Fibroblast of skin of left biceps (primary cell): Measurements from ENCODE around the gene RETREG2.

Source experiments
- DNase-seq, 2 experiments: peaks; one replicate each; pipeline ENCODE4 v3.0.0-alpha.2; 2013; ENCODE audit warnings: low read depth in 2 of 2

The RETREG2 gene

GRCh38 chr2:219177552-219178376 lies at the start of gene RETREG2:
TSS of gene RETREG2 (plus strand) at chr2:219178275. CDS start at chr2:219178353, 78 bp downstream.
- DNase-seq: peak; percentile 60 to 62

DNA sequence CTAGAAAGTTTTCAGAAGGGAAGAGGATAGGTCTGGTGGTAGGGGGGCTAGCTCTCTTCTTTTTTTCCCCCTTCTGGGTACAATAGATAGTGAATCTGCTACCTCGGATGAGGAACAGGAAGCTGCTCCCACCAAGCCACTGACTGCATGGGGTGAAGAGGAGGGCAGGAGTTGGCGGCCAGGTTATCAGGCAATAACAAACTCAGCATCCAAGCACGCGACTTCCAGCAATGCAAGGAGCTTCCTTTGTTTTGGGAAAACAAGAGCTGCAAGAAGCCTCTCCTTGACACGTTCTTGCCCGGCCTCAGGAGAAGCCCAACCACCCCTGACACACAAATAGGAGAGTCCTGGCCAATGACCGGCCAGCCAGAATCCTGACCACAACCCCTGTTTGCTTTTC lies 49.7 kb upstream of the RETREG2 start:
- DNase-seq: no peak

DNA sequence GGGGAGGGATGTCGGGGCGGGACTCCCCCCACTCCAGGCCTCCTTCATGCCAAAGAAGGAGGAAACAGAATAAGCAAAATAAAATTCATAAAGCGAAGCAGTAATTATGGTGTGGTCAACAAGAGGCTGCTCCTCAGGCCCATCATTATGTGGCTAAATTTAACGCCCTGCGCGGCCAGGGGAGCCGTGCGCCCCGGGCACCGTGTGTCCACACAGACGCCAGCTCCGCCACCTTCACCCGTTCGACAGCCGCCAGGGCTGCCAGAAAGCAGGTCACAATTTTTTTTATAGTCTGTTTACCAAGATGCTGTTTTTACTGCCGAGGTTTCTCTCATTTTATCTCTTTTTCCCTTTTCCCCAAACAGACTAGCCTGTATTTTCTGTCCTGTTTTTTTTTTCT lies 48.5 kb upstream of the RETREG2 start:
- DNase-seq: no peak

DNA sequence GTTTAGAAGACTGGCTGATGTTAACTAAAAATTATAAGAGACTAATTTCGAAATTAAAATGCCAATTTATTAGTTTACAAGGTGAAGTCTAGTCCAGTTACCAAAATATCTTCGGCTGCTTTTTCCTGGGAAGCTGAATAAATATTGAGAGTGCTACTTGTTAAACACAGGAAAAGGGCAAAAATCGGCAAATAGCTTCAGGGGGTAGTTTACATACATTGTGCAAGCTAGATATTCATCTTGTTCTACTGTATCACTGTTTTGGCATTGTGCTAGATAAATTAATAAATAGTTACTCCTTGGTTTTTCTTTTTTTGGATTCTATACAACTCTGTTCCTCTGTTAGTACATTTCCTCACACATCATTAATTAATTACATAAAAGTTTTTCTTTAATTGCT lies 46.7 kb upstream of the RETREG2 start:
- no peak for DNase-seq

GRCh38 chr2:219131744-219132143 lies 46.3 kb upstream of the RETREG2 start:
- DNase-seq: no peak

DNA sequence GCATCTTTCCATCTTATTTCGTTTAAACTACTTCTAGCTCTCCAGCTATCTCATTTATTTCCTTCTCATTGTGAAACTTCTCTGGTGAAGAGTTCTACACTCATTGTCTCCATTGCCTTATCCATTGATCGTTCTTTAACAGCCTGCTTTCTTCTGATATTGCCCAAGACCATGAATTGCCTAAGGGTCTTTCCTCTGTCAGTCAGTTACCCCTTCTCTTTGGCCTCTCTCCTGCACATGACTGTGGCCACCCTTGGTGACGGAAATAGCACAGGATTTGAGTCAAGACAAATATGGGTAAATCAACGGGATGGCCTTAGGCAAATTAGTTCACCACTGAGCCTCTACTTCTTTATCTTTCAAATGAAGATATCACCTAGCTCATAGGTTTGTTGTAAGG lies 44.1 kb upstream of the RETREG2 start:
- no peak for DNase-seq

DNA sequence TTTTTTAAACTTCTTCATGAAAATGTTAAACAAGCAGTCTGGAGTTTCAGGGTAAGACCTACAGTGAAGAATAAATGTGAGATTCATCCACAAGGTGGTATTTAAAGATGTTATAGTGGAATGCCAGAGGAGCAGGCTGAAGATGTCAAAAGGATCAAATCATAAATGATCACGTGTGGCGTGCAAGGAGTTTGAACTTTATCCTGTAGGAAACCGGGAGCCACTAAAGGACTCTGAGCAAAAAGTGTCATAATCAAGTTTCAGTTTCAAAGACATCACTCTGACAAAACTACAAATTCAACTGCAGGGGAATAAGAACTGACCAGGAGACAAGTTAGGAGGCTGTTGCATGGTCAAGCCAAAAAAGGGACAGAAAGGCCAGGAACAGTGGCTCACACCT lies 37.4 kb upstream of the RETREG2 start:
- DNase-seq: no peak

DNA sequence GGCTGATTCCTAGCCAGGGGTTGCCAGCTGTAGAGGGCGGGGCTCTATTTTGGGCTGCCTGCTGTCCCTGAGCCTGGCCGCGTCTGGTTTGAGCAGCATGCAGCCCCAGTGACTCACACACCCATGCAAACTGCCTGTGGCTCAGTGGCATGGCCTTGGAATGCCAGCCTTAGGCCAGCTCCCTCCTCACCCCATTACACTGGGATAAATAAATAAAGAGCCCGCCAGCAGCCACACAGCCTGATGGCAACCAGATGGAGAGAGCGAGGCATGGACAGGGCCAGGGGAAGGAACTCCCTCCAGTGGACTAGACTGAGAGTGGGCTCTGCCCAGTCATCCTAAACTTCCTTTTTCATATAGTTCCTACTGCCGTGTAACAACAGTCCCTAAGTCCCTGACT lies 35.7 kb upstream of the RETREG2 start:
- DNase-seq: peak in 1 of 2 experiments; percentile 3

GRCh38 chr2:219149667-219150066 lies 28.4 kb upstream of the RETREG2 start:
- no peak for DNase-seq

DNA sequence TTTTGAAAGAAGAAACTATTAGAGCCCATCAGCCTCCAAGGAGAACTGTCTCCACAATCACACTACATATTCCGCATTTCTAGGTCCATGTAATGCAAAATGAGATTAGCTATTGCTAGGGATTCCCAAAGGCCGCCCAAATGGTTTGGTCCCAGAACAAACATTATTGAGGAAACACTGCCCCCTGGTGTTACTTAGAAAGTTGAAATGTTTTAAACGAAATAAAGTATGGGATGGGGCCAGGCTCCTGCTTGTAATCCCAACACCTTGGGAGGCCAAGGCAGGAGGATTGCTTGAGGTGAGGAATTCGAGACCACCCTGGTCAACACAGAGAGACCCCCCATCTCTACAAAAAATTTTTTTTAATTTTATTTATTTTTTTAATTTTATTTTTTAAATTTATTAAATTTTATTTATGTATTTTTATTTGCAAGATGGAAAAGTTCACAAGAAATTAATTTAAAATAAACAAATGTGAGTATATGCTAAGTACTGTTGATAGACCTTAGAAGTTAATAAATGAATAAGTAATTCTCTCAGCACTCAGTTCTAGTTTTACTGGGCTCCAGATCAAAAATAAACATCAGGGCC lies 22.9 kb upstream of the RETREG2 start:
- no peak for DNase-seq

DNA sequence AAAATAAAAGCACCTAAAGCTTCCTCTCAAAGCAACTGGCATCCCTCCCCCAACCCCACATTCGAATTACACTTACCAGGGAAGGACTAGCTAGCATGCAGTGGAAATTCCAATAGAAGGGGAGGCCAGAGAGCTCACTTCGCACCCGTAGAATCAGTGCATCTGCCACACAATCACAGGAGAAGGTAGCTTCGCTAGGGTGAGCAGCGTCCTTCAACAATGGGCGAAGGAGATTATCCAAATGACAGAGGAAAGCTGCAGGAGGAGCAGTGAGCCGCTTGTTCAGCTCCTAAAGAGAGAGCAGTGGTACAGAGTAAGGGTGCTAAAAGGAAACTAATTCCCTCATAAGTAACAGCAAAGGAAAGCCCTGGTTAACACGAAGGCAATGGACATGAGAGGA lies 20.7 kb upstream of the RETREG2 start:
- no peak for DNase-seq

DNA sequence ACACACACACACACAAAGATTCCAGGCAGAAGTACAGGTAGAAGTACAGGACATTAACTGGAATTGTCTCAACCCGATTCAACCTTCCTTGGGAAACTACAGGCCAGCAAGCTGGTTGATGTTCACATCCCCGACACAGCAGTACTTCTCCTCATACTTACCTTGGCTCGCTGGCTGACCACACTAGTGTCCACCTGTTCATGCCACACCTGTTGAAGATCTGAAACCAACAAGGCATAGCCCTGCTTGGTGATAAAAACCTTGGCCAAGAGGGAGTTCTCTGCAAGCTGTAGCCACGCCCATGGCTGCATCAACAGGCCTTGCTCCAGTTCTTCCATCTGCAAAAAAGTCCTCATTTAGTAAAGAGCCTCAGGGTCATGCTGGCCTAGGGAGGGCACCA lies 20.1 kb upstream of the RETREG2 start:
- DNase-seq: no peak

GRCh38 chr2:219158586-219158985 lies 19.5 kb upstream of the RETREG2 start:
- DNase-seq: no peak

- DNase-seq: no peak
Observed at GRCh38 chr2:219159771-219160185, 18.3 kb upstream of the RETREG2 start.

DNA sequence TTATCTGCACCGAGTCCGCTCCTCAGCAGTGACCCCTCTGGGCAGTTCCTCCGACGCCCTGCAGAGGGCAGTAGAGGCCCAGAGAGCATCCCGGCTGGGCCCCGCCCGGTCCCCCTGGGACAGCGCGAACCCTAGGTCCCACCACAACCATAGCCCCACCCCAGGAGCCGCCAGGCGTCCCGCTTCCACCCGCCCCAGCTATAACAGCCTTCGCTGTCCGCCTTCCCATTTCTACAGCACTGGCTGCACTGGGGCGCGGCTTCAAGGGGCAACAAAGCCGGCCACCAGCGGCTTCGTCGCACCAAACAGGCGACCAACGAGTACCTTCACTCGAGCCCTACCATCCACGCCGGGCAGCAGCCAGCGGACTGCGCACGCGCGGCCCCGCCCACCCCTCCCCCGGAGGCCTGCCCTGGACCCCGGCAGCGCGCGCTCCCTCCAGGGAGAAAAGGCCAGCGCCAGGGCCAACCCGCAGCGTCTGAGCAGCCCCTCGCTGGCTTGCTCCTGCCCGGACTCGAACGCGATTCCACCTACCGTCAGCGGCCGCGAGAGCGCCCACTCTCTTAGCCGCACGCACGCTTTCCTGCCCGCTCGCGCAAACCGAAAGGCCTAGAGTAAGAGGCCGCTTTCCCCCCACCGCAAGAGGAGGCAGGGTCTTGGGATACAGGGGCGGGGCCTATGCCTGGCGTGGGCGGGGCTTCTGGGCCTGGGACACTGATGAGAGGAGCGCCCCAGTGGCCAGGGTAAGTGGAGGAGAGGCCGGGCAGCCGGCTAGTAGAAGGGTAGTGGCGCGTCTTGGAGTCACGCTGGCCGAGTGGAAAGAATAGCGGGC lies 17.7 kb upstream of the RETREG2 start, which contains the start of gene NHEJ1:
TSS of gene NHEJ1 (minus strand) at position 630 of the 832 bp plus-strand sequence. CDS start 2,453 bp downstream, outside the sequence.
- DNase-seq: peak; percentile 78 to 83

DNA sequence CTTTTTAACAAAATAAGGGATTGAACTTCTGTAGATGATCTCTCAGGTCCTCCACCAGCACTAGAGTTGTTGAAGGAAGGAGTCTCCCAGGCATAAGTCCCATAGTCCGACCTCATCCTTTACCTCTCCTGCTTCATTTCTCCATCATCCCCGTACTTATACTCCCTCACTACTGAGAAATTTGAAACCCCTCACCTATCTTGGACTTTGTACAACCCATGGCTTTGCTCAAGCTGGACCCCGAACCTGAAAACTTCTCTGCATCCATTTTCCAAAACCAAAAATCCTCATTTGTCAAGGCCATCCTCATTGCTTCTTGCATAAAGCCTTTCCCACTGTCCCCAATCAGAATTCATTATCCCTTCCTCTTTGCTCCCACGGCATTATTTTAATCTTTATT lies 17.0 kb upstream of the RETREG2 start:
- DNase-seq: no peak

DNA sequence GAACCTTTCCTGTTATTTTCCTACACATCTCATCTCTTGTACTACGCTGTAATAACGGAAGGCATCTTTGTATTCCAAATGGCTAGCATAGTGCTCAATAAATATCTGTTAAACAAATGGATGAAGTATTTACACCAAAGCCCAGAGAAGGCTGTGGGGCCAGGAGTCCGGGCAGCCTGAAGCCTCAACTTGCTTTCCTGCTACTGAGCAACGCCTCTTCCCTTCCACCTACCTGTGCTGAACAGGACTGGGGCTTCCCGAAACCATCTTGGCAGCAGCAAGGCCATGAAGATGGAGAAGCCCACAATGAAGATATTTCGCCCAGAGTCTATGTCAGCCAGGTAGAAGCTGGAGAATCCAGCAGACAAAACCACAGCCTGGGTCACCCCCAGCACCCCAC lies 14.9 kb upstream of the RETREG2 start:
- no peak for DNase-seq

- no peak for DNase-seq
Observed at GRCh38 chr2:219165058-219165911, 12.8 kb upstream of the RETREG2 start.

- DNase-seq: no peak
Observed at GRCh38 chr2:219167997-219168396, 10.1 kb upstream of the RETREG2 start.

- DNase-seq: no peak
Observed at GRCh38 chr2:219168526-219168925, 9.5 kb upstream of the RETREG2 start.

GRCh38 chr2:219168932-219169331 lies 9.1 kb upstream of the RETREG2 start:
- DNase-seq: no peak
